Muscle of leg (tissue), 11 donors: ENCODE measurements around the gene SFXN2. TPM values are rescaled to one million over a fixed set of nuclear protein-coding genes. Genes with fewer than 3 reads are reported as not detected.

Experiments
- DNase-seq: peaks from one replicate; pipeline ENCODE4 v3.0.0; 2013
- H3K27ac ChIP-seq: one replicate; pipeline ENCODE4 v1.5.1; 2013; ENCODE audit warnings: mild to moderate bottlenecking, low read length, control low read depth
- H3K27me3 ChIP-seq: one replicate; pipeline ENCODE4 v1.6.1; 2013; ENCODE audit warnings: low read length; ENCODE audit not compliant: control insufficient read depth, insufficient read depth
- H3K36me3 ChIP-seq: one replicate; pipeline ENCODE4 v1.6.1; 2013; ENCODE audit warnings: low read length; ENCODE audit not compliant: control insufficient read depth, insufficient read depth
- H3K4me1 ChIP-seq: one replicate; pipeline ENCODE4 v1.6.1; 2013; ENCODE audit warnings: low read length; ENCODE audit not compliant: control insufficient read depth, insufficient read depth
- H3K4me3 ChIP-seq: one replicate; pipeline ENCODE4 v1.5.1; 2013; ENCODE audit warnings: low read length, control low read depth
- H3K9me3 ChIP-seq: replicated peaks from 2 replicates; pipeline ENCODE4 v1.6.1; 2013; ENCODE audit warnings: low read depth, low read length; ENCODE audit not compliant: control insufficient read depth
- WGBS: methylation state at CpG from one replicate; pipeline ENCODE4 v1.1.5; 2013; ENCODE audit warnings: missing lambda C conversion rate; ENCODE audit not compliant: insufficient coverage; 5-methylcytosine and 5-hydroxymethylcytosine counted together
- polyA plus RNA-seq, 8 donors: library from polyadenylated mRNA; unstranded; fragments of 120-200 nt; gene quantifications; one replicate each; pipeline versions ENCODE4 v1.2.1 to v1.2.3, GENCODE V29; 2013; ENCODE audit warnings: inconsistent platforms in 1 of 8, low replicate concordance in 1 of 8; ENCODE audit not compliant: insufficient read length in 8 of 8, insufficient read depth in 1 of 8
- total RNA-seq: library from RNA; stranded (reverse); fragments of 120-200 nt; gene quantifications from one replicate; pipeline ENCODE4 v1.2.4, GENCODE V29; 2013

The SFXN2 gene
- total and polyA plus RNA-seq, 9 donors: 4.2 to 7.4 (median 6.4) TPM

GRCh38 chr10:102720337-102720736, 5.9 kb downstream of the SFXN2 start:
- peaks cover 6% of the 10 kb centered on the region for H3K36me3 ChIP-seq
- H3K4me3 ChIP-seq: no peak overlapping the region
- no peaks in the 10 kb centered on the region for H3K9me3 ChIP-seq
- H3K27me3 ChIP-seq: no peaks in the 10 kb centered on the region
- no peak for DNase-seq
- 100% methylated on average over 1 of the region's 3 CpGs for WGBS
- H3K4me1 ChIP-seq: peaks cover 13% of the 10 kb centered on the region
- no peak overlapping the region for H3K27ac ChIP-seq

- H3K4me1 ChIP-seq: peaks cover 11% of the 10 kb centered on the region
- H3K4me3 ChIP-seq: no peak overlapping the region
- peaks cover 11% of the 10 kb centered on the region for H3K36me3 ChIP-seq
- 29% methylated on average over 2 of the region's 6 CpGs for WGBS
- DNase-seq: no peak
- no peaks in the 10 kb centered on the region for H3K27me3 ChIP-seq
- H3K9me3 ChIP-seq: no peaks in the 10 kb centered on the region
- no peak overlapping the region for H3K27ac ChIP-seq
Observed at GRCh38 chr10:102720775-102721301, 6.4 kb downstream of the SFXN2 start.

- Histone ChIP-seq H3K27ac (no peak overlapping the region), H3K4me1 (peaks cover 11% of the 10 kb centered on the region), H3K36me3 (peaks cover 14% of the 10 kb centered on the region), H3K9me3 (no peaks in the 10 kb centered on the region), H3K27me3 (no peaks in the 10 kb centered on the region), H3K4me3 (no peak overlapping the region)
- no peak for DNase-seq
- WGBS: 40% methylated on average over 3 of the region's 4 CpGs
Observed at GRCh38 chr10:102721954-102722353, 7.5 kb downstream of the SFXN2 start.

DNA sequence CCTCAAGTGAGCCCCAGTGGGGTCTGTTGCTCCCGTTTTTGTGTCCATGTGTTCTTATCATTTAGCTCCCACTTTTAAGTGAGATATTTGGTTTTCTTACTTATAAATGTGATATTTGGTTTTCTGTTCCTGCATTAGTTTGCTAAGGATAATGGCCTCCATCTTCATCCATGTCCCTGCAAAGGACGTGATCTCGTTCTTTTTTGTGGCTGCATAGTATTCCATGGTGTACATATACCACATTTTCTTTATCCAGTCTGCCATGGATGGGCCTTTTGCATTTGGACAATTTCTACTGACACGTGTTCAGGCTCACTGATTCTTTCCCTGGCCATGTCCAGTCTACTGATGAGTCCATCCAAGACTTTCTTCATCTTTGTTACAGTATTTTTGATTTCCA, 9.6 kb downstream of the SFXN2 start:
- no peaks in the 10 kb centered on the region for H3K27me3 ChIP-seq
- H3K36me3 ChIP-seq: peaks cover 29% of the 10 kb centered on the region
- 100% methylated on average over 3 of the region's 4 CpGs for WGBS
- H3K4me3 ChIP-seq: no peak overlapping the region
- DNase-seq: no peak
- peaks cover 3% of the 10 kb centered on the region for H3K4me1 ChIP-seq
- no peaks in the 10 kb centered on the region for H3K9me3 ChIP-seq
- H3K27ac ChIP-seq: no peak overlapping the region

- H3K4me1 ChIP-seq: peaks cover 9% of the 10 kb centered on the region
- H3K4me3 ChIP-seq: no peak overlapping the region
- no peaks in the 10 kb centered on the region for H3K9me3 ChIP-seq
- 89% methylated on average over 2 of the region's 3 CpGs for WGBS
- H3K36me3 ChIP-seq: peaks cover 37% of the 10 kb centered on the region
- no peak overlapping the region for H3K27ac ChIP-seq
- no peak for DNase-seq
- no peaks in the 10 kb centered on the region for H3K27me3 ChIP-seq
Observed at GRCh38 chr10:102726274-102726673, 11.8 kb downstream of the SFXN2 start.

GRCh38 chr10:102727037-102727818, 12.8 kb downstream of the SFXN2 start:
- Histone ChIP-seq H3K27ac (no peak overlapping the region), H3K4me3 (no peak overlapping the region), H3K36me3 (peaks cover 46% of the 10 kb centered on the region), H3K4me1 (peaks cover 9% of the 10 kb centered on the region), H3K27me3 (no peaks in the 10 kb centered on the region), H3K9me3 (no peaks in the 10 kb centered on the region)
- DNase-seq: no peak
- WGBS: 67% methylated on average over 4 of the region's 13 CpGs

DNA sequence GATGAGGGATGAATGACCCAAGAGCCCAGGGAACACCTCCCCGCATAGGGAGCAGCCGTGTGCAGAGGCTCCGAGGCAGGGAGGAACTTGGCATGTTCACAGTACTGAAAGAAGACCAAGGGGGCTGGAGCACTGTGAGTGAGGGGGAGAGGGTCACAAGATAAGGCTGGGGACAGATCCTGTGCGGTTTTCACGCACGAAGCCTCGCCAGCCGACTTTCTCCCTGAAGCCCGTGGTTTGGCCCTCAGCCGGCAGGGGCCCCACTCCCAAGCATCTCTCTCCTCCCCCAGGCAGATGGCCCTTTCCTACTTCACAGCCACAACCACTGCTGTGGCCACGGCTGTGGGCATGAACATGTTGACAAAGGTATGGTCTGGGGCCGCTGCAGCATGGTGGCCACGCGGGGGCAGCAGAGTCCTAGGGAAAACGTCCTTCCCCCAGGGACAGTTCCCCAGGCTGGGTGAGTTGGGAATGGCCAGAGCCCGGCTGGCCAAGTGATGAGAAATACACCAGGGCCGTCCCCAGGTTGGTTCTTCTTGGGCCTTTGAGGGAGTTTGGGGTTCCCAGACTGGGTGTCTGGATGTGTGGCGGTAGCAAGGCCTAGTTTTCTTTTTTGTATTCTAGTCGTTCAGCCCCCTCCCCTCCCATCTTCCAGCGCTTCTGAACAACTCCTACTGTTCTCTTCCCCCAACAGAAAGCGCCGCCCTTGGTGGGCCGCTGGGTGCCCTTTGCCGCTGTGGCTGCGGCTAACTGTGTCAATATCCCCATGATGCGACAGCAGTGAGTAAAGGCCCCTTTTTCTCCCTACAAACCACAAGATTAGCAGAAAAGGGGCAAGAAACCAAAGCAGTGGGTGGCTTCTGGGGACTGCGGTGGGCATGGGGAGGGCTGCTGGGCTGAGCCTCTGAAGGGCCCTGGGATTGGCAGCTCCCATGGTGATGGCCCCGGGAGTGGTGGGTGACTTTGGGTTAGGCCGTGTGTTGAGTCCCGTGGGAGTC, 14.9 kb downstream of the SFXN2 start:
- H3K36me3 ChIP-seq: peaks cover 62% of the 10 kb centered on the region
- DNase-seq: peak; percentile 80
- H3K27me3 ChIP-seq: no peaks in the 10 kb centered on the region
- peaks cover 9% of the 10 kb centered on the region for H3K4me1 ChIP-seq
- H3K27ac ChIP-seq: no peak overlapping the region
- WGBS: 27% methylated on average over 10 of the region's 30 CpGs
- H3K9me3 ChIP-seq: no peaks in the 10 kb centered on the region
- no peak overlapping the region for H3K4me3 ChIP-seq

DNA sequence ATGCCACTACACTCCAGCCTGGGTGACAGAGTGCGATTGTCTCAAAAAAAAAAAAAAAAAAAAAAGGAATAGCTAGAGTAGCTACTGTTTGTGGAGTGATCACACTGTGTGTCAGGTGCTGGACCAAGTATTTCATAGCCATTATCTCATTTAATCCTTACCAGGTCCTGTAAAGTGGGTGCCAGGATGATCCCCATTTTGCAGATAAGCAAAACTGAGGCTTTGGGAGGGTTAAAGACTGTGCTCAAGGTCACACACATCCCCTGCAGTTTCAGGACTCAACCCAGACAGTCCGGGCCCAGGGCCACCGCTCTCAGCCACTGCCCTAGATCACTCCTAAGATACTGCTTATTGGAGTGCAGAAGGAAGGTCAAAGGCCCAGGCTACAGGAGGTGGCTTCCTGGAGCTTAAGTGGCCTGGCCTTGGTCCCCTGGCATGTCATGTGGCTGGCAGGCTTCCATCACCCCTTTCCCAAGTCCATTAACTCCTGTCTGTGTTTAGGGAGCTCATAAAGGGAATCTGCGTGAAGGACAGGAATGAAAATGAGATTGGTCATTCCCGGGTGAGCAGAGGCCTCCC, 16.9 kb downstream of the SFXN2 start:
- peaks cover 71% of the 10 kb centered on the region for H3K36me3 ChIP-seq
- peaks cover 12% of the 10 kb centered on the region for H3K4me1 ChIP-seq
- DNase-seq: no peak
- no peak overlapping the region for H3K4me3 ChIP-seq
- no peaks in the 10 kb centered on the region for H3K9me3 ChIP-seq
- WGBS: 83% methylated on average over 1 of the region's 5 CpGs
- H3K27ac ChIP-seq: no peak overlapping the region
- H3K27me3 ChIP-seq: no peaks in the 10 kb centered on the region

GRCh38 chr10:102732661-102733060, 18.2 kb downstream of the SFXN2 start:
- H3K4me3 ChIP-seq: no peak overlapping the region
- no peaks in the 10 kb centered on the region for H3K9me3 ChIP-seq
- no peak overlapping the region for H3K27ac ChIP-seq
- H3K4me1 ChIP-seq: peaks cover 12% of the 10 kb centered on the region
- peaks cover 62% of the 10 kb centered on the region for H3K36me3 ChIP-seq
- no peak for DNase-seq
- H3K27me3 ChIP-seq: no peaks in the 10 kb centered on the region
- WGBS: no CpG with 5 or more reads among the region's 1 CpG
